B cell (primary cell): ENCODE results near the gene COTL1.

Source experiments
- EZH2 ChIP-seq: IDR thresholded peaks from 2 replicates; pipeline ENCODE4 v1.6.1; 2012; ENCODE audit warnings: borderline replicate concordance, low read depth, mild to moderate bottlenecking, moderate library complexity, low read length; ENCODE audit not compliant: insufficient read depth, poor library complexity, severe bottlenecking
- TF ChIP-seq, protein P1 (sequence below): fragments of 200-600 bp; IDR thresholded peaks from one replicate; pipeline ENCODE4 v1.8.0; 2022; ENCODE audit warnings: antibody characterized with exemption, mild to moderate bottlenecking

DNA sequence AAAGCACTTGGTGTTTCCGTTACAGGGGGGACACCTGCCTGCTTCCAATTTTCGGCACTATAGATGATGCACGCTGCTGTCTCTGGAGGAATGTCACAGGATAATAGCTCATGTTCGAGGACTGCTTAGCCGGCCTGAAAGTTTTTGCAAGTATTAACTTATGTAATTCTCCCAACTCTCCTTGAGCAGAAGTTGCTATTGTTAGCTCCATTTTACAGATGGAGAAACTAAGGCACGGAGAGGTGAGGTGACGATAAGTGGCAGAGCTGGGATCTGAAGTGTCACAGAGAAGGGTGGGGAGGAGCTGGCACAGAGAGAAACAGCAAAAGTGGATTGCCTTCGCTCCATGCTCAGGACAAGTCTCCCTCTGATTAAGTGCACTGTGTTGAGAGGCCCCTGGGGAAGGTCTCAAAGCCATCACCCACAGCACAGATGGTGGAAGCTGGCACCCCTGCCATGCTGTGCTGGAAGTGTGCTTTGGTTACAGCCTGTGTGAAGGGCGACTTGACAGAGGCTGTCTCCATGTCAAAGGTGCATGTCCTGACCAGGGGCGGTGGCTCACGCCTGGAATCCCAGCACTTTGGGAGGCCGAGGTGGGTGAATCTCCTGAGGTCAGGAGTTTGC is 72.7 kb downstream of the COTL1 start:
- TF ChIP-seq, protein P1, sequence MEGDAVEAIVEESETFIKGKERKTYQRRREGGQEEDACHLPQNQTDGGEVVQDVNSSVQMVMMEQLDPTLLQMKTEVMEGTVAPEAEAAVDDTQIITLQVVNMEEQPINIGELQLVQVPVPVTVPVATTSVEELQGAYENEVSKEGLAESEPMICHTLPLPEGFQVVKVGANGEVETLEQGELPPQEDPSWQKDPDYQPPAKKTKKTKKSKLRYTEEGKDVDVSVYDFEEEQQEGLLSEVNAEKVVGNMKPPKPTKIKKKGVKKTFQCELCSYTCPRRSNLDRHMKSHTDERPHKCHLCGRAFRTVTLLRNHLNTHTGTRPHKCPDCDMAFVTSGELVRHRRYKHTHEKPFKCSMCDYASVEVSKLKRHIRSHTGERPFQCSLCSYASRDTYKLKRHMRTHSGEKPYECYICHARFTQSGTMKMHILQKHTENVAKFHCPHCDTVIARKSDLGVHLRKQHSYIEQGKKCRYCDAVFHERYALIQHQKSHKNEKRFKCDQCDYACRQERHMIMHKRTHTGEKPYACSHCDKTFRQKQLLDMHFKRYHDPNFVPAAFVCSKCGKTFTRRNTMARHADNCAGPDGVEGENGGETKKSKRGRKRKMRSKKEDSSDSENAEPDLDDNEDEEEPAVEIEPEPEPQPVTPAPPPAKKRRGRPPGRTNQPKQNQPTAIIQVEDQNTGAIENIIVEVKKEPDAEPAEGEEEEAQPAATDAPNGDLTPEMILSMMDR = no peak
- no peak for TF ChIP-seq EZH2
